ENCODE measurements around the gene PATJ. TPM values are rescaled to one million over a fixed set of nuclear protein-coding genes. Genes with fewer than 3 reads are reported as not detected.
A peak's percentile ranks its signal among the peaks of the same experiment; 100 is the strongest.
"Not testable (repeated sequence)": the region's sequence is repeated elsewhere in the genome, so short reads cannot be mapped to it uniquely, and the experiment has no call there.

Gene PATJ
- total and polyA plus RNA-seq, 10 donors: 2.3 to 32.2 (median 17.7) TPM

DNA sequence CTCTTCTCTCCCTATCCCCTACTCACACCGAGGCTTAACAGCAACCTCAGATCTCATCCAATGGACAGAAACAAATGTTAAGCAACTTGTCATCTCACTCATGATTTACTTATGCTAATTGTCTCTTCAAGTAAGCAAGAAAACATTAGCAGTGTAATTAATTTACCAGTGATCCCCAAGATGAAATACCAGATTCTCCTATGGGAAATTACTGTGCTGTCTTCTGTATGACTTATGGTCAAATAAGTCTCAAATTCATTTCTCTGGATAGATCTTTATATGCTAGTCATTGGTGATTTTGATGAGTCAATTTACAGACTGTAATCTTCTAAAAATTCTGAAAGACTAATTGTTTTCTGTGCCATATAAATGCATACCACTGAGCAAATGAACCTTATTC is 419.4 kb downstream of the PATJ start:
- no peaks in the 10 kb centered on the region for H3K4me1 ChIP-seq
- no peak overlapping the region for H3K27ac ChIP-seq
- H3K9me3 ChIP-seq: no peaks in the 10 kb centered on the region
- peaks cover 0 to 6% (median 0%) of the 10 kb centered on the region in 6 donors for H3K36me3 ChIP-seq
- no peak for TF ChIP-seq POLR2AphosphoS5 (IDR thresholded peaks at IDR 0.05)
- TF ChIP-seq, protein P1, sequence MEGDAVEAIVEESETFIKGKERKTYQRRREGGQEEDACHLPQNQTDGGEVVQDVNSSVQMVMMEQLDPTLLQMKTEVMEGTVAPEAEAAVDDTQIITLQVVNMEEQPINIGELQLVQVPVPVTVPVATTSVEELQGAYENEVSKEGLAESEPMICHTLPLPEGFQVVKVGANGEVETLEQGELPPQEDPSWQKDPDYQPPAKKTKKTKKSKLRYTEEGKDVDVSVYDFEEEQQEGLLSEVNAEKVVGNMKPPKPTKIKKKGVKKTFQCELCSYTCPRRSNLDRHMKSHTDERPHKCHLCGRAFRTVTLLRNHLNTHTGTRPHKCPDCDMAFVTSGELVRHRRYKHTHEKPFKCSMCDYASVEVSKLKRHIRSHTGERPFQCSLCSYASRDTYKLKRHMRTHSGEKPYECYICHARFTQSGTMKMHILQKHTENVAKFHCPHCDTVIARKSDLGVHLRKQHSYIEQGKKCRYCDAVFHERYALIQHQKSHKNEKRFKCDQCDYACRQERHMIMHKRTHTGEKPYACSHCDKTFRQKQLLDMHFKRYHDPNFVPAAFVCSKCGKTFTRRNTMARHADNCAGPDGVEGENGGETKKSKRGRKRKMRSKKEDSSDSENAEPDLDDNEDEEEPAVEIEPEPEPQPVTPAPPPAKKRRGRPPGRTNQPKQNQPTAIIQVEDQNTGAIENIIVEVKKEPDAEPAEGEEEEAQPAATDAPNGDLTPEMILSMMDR (IDR thresholded peaks at IDR 0.05 in 8 of 11, conservative IDR thresholded peaks at IDR 0.05 in 3 of 11): no peak
- no peak for TF ChIP-seq POLR2A (IDR thresholded peaks at IDR 0.05)
- no peak for DNase-seq
- WGBS, 5 donors: 87 to 100% (median 92%) methylated on average over 1 of the region's 1 CpG
- no peaks in the 10 kb centered on the region for H3K27me3 ChIP-seq (replicated peaks in 1 of 7)
- H3K4me3 ChIP-seq: no peak overlapping the region
- intact Hi-C loops (cut with DNase I; ENCODE audit: low total_unique reads): no loop called here

DNA sequence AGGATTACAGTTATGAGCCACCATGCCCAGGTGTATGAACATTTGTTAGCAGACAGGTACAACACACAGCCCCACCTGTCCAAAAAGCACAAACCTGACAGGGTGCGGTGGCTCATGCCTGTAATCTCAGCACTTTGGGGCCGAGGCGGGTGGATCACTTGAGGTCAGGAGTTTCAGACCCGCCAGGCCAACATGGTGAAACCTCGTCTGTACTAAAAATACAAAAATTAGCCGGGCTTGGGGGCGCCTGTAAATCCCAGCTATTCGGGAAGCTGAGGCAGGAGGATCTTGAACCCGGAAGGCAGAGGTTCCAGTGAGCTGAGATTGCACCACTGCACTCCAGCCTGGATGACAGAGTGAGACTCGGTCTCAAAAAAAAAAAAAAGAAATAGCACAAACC is 428.1 kb downstream of the PATJ start:
- H3K36me3 ChIP-seq; intact Hi-C loops (cut with DNase I; ENCODE audit: low total_unique reads); H3K27ac ChIP-seq; H3K4me1 ChIP-seq; H3K9me3 ChIP-seq; H3K4me3 ChIP-seq: not testable (repeated sequence)
- WGBS, 5 donors: 70 to 96% (median 87%) methylated on average over 9 to 10 of the region's 10 CpGs
- DNase-seq: peak; percentile 42
- H3K27me3 ChIP-seq (replicated peaks in 1 of 7): peaks cover 0 to 23% (median 0%) of the 10 kb centered on the region in 7 donors

DNA sequence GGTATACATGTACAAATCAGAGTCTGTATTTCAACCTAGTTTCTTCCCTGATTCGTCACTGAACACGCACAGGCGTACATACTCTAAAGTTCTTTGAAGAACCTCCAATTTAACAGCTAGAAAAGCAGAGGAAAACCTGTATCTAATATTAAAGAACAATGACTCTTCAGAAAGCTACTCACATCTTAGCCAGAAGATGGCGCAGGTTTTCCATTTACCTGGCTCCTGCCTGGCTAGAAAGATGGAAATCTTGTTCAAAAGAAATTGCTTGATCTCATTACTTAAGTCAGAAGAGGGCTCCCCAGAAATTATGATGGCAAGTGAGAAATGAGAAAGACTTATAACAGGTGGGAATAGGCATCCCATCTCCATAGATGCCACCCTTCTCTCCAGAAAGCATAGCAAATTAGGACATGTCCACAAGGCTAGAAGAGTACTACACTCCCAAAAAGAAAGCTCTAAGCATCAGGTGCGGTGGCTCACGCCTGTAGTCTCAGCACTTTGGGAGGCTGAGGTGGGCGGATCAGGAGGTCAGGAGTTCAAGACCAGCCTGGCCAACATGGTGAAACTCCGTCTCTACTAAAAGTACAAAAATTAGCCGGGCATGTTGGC is 433.4 kb downstream of the PATJ start:
- TF ChIP-seq, protein P1 (IDR thresholded peaks at IDR 0.05 in 8 of 11, conservative IDR thresholded peaks at IDR 0.05 in 3 of 11): peak; percentile 13 to 72 (median 58)
- no peak for TF ChIP-seq POLR2AphosphoS5 (IDR thresholded peaks at IDR 0.05)
- Histone ChIP-seq H3K27ac (no peak overlapping the region), H3K36me3 (no peaks in the 10 kb centered on the region), H3K27me3 (replicated peaks in 1 of 7) (peaks cover 0 to 10% (median 0%) of the 10 kb centered on the region in 7 donors), H3K4me1 (no peaks in the 10 kb centered on the region), H3K9me3 (no peaks in the 10 kb centered on the region), H3K4me3 (no peak overlapping the region)
- 49 to 56% (median 52%) methylated on average over 9 of the region's 9 CpGs for WGBS, 5 donors
- peak; percentile 12 for DNase-seq
- intact Hi-C loops (cut with DNase I; ENCODE audit: low total_unique reads): loop anchor here (2.0 kb wide), 1 partner anchor 231 kb away; no protein-coding TSS in a partner anchor

DNA sequence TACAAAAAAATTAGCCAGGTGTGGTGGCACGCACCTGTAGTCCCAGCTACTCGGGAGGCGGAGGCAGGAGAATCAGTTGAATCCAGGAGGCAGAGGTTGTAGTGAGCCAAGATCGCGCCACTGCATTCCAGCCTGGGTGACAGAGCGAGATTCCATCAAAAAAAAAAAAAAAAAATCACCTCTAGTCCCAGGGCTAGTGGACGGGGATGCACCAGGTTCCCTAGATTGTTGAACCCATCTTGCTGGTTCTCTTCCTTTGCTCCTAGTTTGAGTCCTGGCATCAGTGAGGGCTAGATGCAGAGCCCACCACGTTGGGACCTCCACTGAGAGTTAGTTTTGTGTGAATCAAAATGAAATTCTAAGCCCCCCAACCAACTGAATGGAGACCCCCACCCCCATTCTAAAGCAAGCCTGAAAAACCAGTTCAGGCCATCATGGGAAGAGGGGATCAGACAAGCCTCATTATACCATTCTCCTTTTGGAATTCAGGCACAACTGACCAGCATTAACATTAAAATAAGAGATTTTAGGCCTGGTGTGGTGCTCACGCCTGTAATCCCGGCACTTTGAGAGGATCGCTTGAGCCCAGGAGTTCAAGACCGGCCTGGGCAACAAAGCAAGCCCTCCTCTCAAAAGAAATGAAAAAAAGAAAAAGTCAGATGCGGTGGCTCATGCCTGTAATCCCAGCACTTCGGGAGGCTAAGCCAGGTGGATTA is 434.5 kb downstream of the PATJ start:
- 79 to 91% (median 87%) methylated on average over 14 of the region's 14 CpGs for WGBS, 5 donors

More for the DNA sequence above, 434.5 kb downstream of the PATJ start:
- H3K4me3 ChIP-seq: no peak overlapping the region
- no peaks in the 10 kb centered on the region for H3K36me3 ChIP-seq
- H3K9me3 ChIP-seq: no peaks in the 10 kb centered on the region
- TF ChIP-seq, protein P1 (IDR thresholded peaks at IDR 0.05 in 8 of 11, conservative IDR thresholded peaks at IDR 0.05 in 3 of 11): no peak
- TF ChIP-seq POLR2A (IDR thresholded peaks at IDR 0.05) (no peak), POLR2AphosphoS5 (IDR thresholded peaks at IDR 0.05) (no peak)
- H3K27me3 ChIP-seq (replicated peaks in 1 of 7): peaks cover 0 to 10% (median 0%) of the 10 kb centered on the region in 7 donors
- H3K4me1 ChIP-seq: no peaks in the 10 kb centered on the region
- intact Hi-C loops (cut with DNase I; ENCODE audit: low total_unique reads): no loop called here
- DNase-seq: peak; percentile 19
- no peak overlapping the region for H3K27ac ChIP-seq
